Endothelial cell of umbilical vein (primary cell): Measurements from ENCODE around the gene CCHCR1. TPM values are rescaled to one million over a fixed set of nuclear protein-coding genes. Genes with fewer than 3 reads are reported as not detected.
"Not testable (repeated sequence)": the region's sequence is repeated elsewhere in the genome, so short reads cannot be mapped to it uniquely, and the experiment has no call there.

Source experiments
- BruUV-seq: library from RNA; stranded (reverse); fragments of 400-500 nt; replicated peaks from 2 replicates; lab custom pipeline; 2021; lab: Mats Ljungman, UMichigan
- CTCF ChIA-PET: fragments of 300-600, 350-600 bp; sonication (Branson Sonifier 250); formaldehyde crosslinking; loops from one replicate; lab custom pipeline; 2021; ENCODE audit warnings: antibody characterized with exemption, inconsistent platforms; lab: Charles Lee
- POLR2A ChIA-PET: fragments of 300-600, 350-600 bp; sonication (Branson Sonifier 250); formaldehyde crosslinking; loops from one replicate; lab custom pipeline; 2021; ENCODE audit warnings: antibody characterized with exemption, inconsistent platforms; lab: Charles Lee
- DNase-seq: peaks from one replicate; pipeline ENCODE4 v3.0.0-alpha.2; 2011; ENCODE audit warnings: low read depth, low spot score
- FAIRE-seq: peaks from 2 replicates; lab custom pipeline; 2011; peaks lifted over from hg19 to GRCh38; lab: Jason Lieb, UNC
- H2AFZ ChIP-seq: 2 replicates; pipeline ENCODE4 v1.6.0; 2012; ENCODE audit warnings: low read depth, low read length, control low read depth, inconsistent platforms
- H3K27ac ChIP-seq: 2 replicates; pipeline ENCODE4 v1.5.1; 2011; ENCODE audit warnings: low read depth, mild to moderate bottlenecking, control low read depth, low read length, moderate library complexity; ENCODE audit not compliant: insufficient read depth
- H3K27me3 ChIP-seq, 2 experiments: 2 replicates each; pipeline versions ENCODE4 v1.6.0 to v1.6.1; 2011; ENCODE audit warnings: low read length in 2 of 2, mixed read lengths in 1 of 2; ENCODE audit not compliant: control insufficient read depth in 2 of 2, insufficient read depth in 2 of 2
- H3K36me3 ChIP-seq, 2 experiments: 2 replicates in 1 of 2; 3 replicates in 1 of 2; pipeline ENCODE4 v1.5.1; 2011; ENCODE audit warnings: low read length in 2 of 2, mild to moderate bottlenecking in 1 of 2, moderate library complexity in 1 of 2; ENCODE audit not compliant: control insufficient read depth in 2 of 2, insufficient read depth in 2 of 2; ENCODE audit errors: extremely low read depth in 1 of 2
- H3K4me1 ChIP-seq: 3 replicates; pipeline ENCODE4 v1.5.1; 2011; ENCODE audit warnings: mild to moderate bottlenecking, low read length; ENCODE audit not compliant: control insufficient read depth, insufficient read depth; ENCODE audit errors: extremely low read depth
- H3K4me2 ChIP-seq: 2 replicates; pipeline ENCODE4 v1.6.1; 2011; ENCODE audit warnings: low read length, control low read depth, mixed read lengths; ENCODE audit not compliant: insufficient read depth
- H3K4me3 ChIP-seq, 3 experiments: fragments of 200-600 bp in 1 of 3; sonication (generic), shearing (Covaris generic) in 1 of 3; replicated peaks in 1 of 3; 2 replicates each; pipeline ENCODE4 v1.5.1; 2011 to 2016; ENCODE audit warnings: control low read depth in 3 of 3, low read length in 3 of 3, mild to moderate bottlenecking in 2 of 3, inconsistent platforms in 1 of 3, low read depth in 1 of 3, moderate library complexity in 1 of 3; ENCODE audit not compliant: insufficient read depth in 1 of 3
- H3K79me2 ChIP-seq: 2 replicates; pipeline ENCODE4 v1.6.0; 2012; ENCODE audit warnings: low read length, inconsistent platforms; ENCODE audit not compliant: control insufficient read depth, insufficient read depth
- H3K9ac ChIP-seq: replicated peaks from 2 replicates; pipeline ENCODE3; 2011; ENCODE audit warnings: low read length, control low read depth; ENCODE audit not compliant: insufficient read depth; ENCODE audit errors: extremely low read depth
- H3K9me1 ChIP-seq: replicated peaks from 3 replicates; pipeline ENCODE4 v1.6.0; 2011; ENCODE audit warnings: mild to moderate bottlenecking, low read length; ENCODE audit not compliant: control insufficient read depth, insufficient read depth; ENCODE audit errors: extremely low read depth
- H3K9me3 ChIP-seq: replicated peaks from 2 replicates; pipeline ENCODE4 v1.5.1; 2012; ENCODE audit warnings: low read length, inconsistent platforms; ENCODE audit not compliant: control insufficient read depth, insufficient read depth
- H4K20me1 ChIP-seq: replicated peaks from 2 replicates; pipeline ENCODE3; 2011; ENCODE audit warnings: mild to moderate bottlenecking, low read length; ENCODE audit not compliant: control insufficient read depth, insufficient read depth; ENCODE audit errors: extremely low read depth
- EZH2 ChIP-seq: IDR thresholded peaks from 2 replicates; pipeline ENCODE4 v1.6.1; 2012; ENCODE audit warnings: borderline replicate concordance, low read depth, mild to moderate bottlenecking, moderate library complexity, low read length, inconsistent platforms; ENCODE audit not compliant: severe bottlenecking
- FOS ChIP-seq: IDR thresholded peaks from 2 replicates; pipeline ENCODE4 v1.6.1; 2011; ENCODE audit warnings: mild to moderate bottlenecking, low read length, moderate library complexity, borderline replicate concordance; ENCODE audit not compliant: insufficient read depth
- JUN ChIP-seq: IDR thresholded peaks from 2 replicates; pipeline ENCODE4 v1.6.1; 2011; ENCODE audit warnings: borderline replicate concordance, low read depth; ENCODE audit not compliant: insufficient read length, insufficient read depth
- MYC ChIP-seq: IDR thresholded peaks from one replicate; pipeline ENCODE4 v1.6.1; 2011; ENCODE audit warnings: mild to moderate bottlenecking, low read depth, low read length
- POLR2A ChIP-seq: IDR thresholded peaks from 2 replicates; pipeline ENCODE4 v1.6.1; 2012; ENCODE audit warnings: low read depth, mild to moderate bottlenecking, control low read depth, low read length
- POLR2AphosphoS5 ChIP-seq: IDR thresholded peaks from 2 replicates; pipeline ENCODE4 v1.6.1; 2012; ENCODE audit warnings: low read depth, mild to moderate bottlenecking, control low read depth, low read length, moderate library complexity; ENCODE audit not compliant: insufficient read depth
- dilution Hi-C: fragments of 300-500 bp; cut with MboI; formaldehyde crosslinking; loops from one replicate; pipeline ENCODE4 v1.15.0; 2019; ENCODE audit warnings: low sequenced_read_pairs; ENCODE audit not compliant: extremely low pct_ligation_motif_present
- intact Hi-C: fragments of 100-400 bp; cut with micrococcal nuclease; formaldehyde crosslinking; loops from one replicate; pipeline ENCODE4 v1.10.0; 2022
- polyA plus RNA-seq, 4 experiments: library from polyadenylated mRNA; depleted of rRNA in 3 of 4; stranded (reverse) in 3 of 4; unstranded in 1 of 4; fragments of >200 nt; gene quantifications; 2 replicates each; pipeline versions ENCODE4 v1.2.1 to v1.2.3, GENCODE V29; 2011 to 2012; ENCODE audit warnings: missing spikeins in 1 of 4
- total RNA-seq: library from RNA; stranded (reverse); gene quantifications from 2 replicates; pipeline ENCODE4 v1.2.3, GENCODE V29; 2021
- TF ChIP-seq, protein P1 (sequence below), 2 donors: IDR thresholded peaks; 1 replicate in 1 of 2; 2 replicates in 1 of 2; pipeline ENCODE4 v1.5.1; 2011; ENCODE audit warnings: low read length in 2 of 2, mild to moderate bottlenecking in 2 of 2, moderate library complexity in 2 of 2, control low read depth in 1 of 2, inconsistent platforms in 1 of 2, low read depth in 1 of 2; ENCODE audit not compliant: insufficient read depth in 1 of 2; ENCODE audit errors: extremely low read depth in 1 of 2

Gene CCHCR1
- total and polyA plus RNA-seq, 2 donors (not counting 3 experiments of a cell fraction or from before 2014, with no cell fraction given) = 12.8 to 23.2 TPM

- Histone ChIP-seq H3K4me1 (peaks cover 14% of the 10 kb centered on the region), H3K4me2 (no peak overlapping the region), H3K27me3 (no peaks in the 10 kb centered on the region), H3K27ac (no peak overlapping the region), H3K9me3 (no peaks in the 10 kb centered on the region), H4K20me1 (no peaks in the 10 kb centered on the region), H2AFZ (no peak overlapping the region), H3K36me3 (no peaks in the 10 kb centered on the region), H3K9me1 (no peaks in the 10 kb centered on the region), H3K9ac (no peak overlapping the region), H3K4me3 (no peak overlapping the region), H3K79me2 (peaks cover 3% of the 10 kb centered on the region)
- ChIA-PET CTCF (interaction anchor here (0.9 to 15.1 kb wide), 2 partner anchors 10 to 163 kb away, joined by 4 to 233 read pairs; no protein-coding TSS in a partner anchor), POLR2A (no interaction called here)
- DNase-seq = peak; percentile 40
- intact Hi-C loops = no loop called here
- BruUV-seq = no TSS peak
- TF ChIP-seq MYC (no peak), POLR2AphosphoS5 (no peak), EZH2 (no peak), POLR2A (no peak), FOS (no peak), JUN (no peak)
- TF ChIP-seq, protein P1, sequence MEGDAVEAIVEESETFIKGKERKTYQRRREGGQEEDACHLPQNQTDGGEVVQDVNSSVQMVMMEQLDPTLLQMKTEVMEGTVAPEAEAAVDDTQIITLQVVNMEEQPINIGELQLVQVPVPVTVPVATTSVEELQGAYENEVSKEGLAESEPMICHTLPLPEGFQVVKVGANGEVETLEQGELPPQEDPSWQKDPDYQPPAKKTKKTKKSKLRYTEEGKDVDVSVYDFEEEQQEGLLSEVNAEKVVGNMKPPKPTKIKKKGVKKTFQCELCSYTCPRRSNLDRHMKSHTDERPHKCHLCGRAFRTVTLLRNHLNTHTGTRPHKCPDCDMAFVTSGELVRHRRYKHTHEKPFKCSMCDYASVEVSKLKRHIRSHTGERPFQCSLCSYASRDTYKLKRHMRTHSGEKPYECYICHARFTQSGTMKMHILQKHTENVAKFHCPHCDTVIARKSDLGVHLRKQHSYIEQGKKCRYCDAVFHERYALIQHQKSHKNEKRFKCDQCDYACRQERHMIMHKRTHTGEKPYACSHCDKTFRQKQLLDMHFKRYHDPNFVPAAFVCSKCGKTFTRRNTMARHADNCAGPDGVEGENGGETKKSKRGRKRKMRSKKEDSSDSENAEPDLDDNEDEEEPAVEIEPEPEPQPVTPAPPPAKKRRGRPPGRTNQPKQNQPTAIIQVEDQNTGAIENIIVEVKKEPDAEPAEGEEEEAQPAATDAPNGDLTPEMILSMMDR (IDR thresholded peaks at IDR 0.05; ENCODE audit: extremely low read depth in 1 of 2, insufficient read depth in 1 of 2, low read depth in 1 of 2, low read length in 2 of 2) = no peak
- no peak for FAIRE-seq
- dilution Hi-C loops = no loop called here
These were observed 44.9 kb upstream of the CCHCR1 start for GRCh38 chr6:31202259-31203166.

GRCh38 chr6:31199105-31199452, 41.5 kb upstream of the CCHCR1 start:
- DNase-seq, FAIRE-seq, H3K36me3 ChIP-seq, dilution Hi-C loops, H3K4me2 ChIP-seq, H2AFZ ChIP-seq, H3K27me3 ChIP-seq, H3K9ac ChIP-seq, POLR2A ChIA-PET, H3K4me3 ChIP-seq, H3K79me2 ChIP-seq, H3K9me3 ChIP-seq, BruUV-seq, H3K27ac ChIP-seq, intact Hi-C loops, H4K20me1 ChIP-seq, H3K9me1 ChIP-seq: not testable (repeated sequence)
- peaks cover 14% of the 10 kb centered on the region for H3K4me1 ChIP-seq
- CTCF ChIA-PET = interaction anchor here (15.1 kb wide), 1 partner anchor 167 kb away, joined by 233 read pairs; no protein-coding TSS in a partner anchor
